HK-2 (cell line): Measurements from ENCODE around the gene TMEM229B.

Source experiments
- DNase-seq: peaks from one replicate; pipeline ENCODE4 v3.0.0-alpha.2; 2018; ENCODE audit not compliant: unreplicated experiment

TMEM229B gene

GRCh38 chr14:67487332-67487731 is 1.2 kb downstream of the TMEM229B start:
- no peak for DNase-seq

- DNase-seq: no peak
These were observed 1.6 kb downstream of the TMEM229B start for GRCh38 chr14:67486890-67487289.

GRCh38 chr14:67485501-67486095 is 2.9 kb downstream of the TMEM229B start:
- DNase-seq: no peak

GRCh38 chr14:67483579-67484285 is 4.8 kb downstream of the TMEM229B start:
- no peak for DNase-seq

- DNase-seq: no peak
These were observed 6.0 kb downstream of the TMEM229B start for GRCh38 chr14:67482231-67483164.

- DNase-seq: no peak
These were observed 8.5 kb downstream of the TMEM229B start for GRCh38 chr14:67480011-67480410.

- no peak for DNase-seq
These were observed 9.8 kb downstream of the TMEM229B start for GRCh38 chr14:67478800-67479084.

- no peak for DNase-seq
These were observed 10.4 kb downstream of the TMEM229B start for GRCh38 chr14:67477926-67478799.

GRCh38 chr14:67474366-67474765 is 14.2 kb downstream of the TMEM229B start:
- no peak for DNase-seq

GRCh38 chr14:67473290-67474082 is 15.0 kb downstream of the TMEM229B start:
- no peak for DNase-seq

- DNase-seq: no peak
These were observed 15.8 kb downstream of the TMEM229B start for GRCh38 chr14:67472726-67473125.

- no peak for DNase-seq
These were observed 18.6 kb downstream of the TMEM229B start for GRCh38 chr14:67469954-67470353.

- no peak for DNase-seq
These were observed 20.2 kb downstream of the TMEM229B start for GRCh38 chr14:67468378-67468730.

GRCh38 chr14:67467134-67467533 is 21.4 kb downstream of the TMEM229B start:
- no peak for DNase-seq

- no peak for DNase-seq
These were observed 23.6 kb downstream of the TMEM229B start for GRCh38 chr14:67464879-67465278.

GRCh38 chr14:67464377-67464776 is 24.1 kb downstream of the TMEM229B start:
- DNase-seq: no peak

- no peak for DNase-seq
These were observed 24.6 kb downstream of the TMEM229B start for GRCh38 chr14:67463900-67464299.

- DNase-seq: no peak
These were observed 26.5 kb downstream of the TMEM229B start for GRCh38 chr14:67461996-67462395.

- DNase-seq: no peak
These were observed 27.1 kb downstream of the TMEM229B start for GRCh38 chr14:67461341-67461985.

GRCh38 chr14:67459336-67459735 is 29.2 kb downstream of the TMEM229B start:
- DNase-seq: no peak

GRCh38 chr14:67457782-67458181 is 30.7 kb downstream of the TMEM229B start:
- DNase-seq: no peak
